Measurements from ENCODE around the gene MUL1. TPM values are rescaled to one million over a fixed set of nuclear protein-coding genes. Genes with fewer than 3 reads are reported as not detected.

Gene MUL1
- total and polyA plus RNA-seq, 2 experiments from 2014 or later: 50.6 to 50.7 TPM

DNA sequence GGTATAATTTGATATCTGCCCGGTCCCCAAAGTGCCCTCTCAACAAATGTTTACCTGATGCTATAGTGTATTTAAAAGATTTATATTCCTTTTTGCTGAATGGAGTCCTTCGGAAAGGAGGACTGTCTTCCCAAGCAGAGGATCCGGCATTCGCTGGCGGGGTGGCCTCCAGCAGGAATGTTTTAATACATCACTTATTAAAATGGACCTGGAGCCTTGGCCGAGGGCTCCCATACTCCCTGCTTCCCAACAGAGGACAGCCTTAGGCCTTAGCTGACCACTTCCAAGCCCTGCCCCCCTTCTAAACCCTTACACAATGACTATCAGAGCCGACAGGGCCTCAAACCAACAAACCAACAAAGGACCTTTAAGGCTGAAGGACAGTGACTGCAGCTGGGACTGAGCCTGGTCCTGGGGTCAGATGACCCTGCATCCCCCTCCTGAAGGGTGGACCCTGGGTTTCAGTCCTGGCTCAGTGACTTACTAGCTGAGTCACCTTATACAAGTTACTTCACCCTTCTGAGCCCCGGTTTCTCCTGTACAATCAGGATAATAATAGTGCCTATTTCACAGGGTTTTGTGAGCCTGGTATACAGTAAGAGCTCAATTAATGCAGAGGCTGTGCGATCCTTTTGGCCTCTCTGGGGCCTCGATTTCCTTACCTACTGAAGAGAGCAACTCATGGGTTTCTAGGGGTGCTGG, 27.6 kb downstream of the MUL1 start:
- H3K9me3 ChIP-seq (ENCODE audit: low read depth): no peaks in the 10 kb centered on the region
- in situ Hi-C loops (cut with MboI): no loop called here
- no peaks in the 10 kb centered on the region for H4K20me1 ChIP-seq (ENCODE audit: insufficient read depth)
- no peak overlapping the region for H3K9ac ChIP-seq
- 89 to 92% methylated on average over 10 of the region's 10 CpGs for WGBS, 2 experiments (ENCODE audit: low coverage in 1 of 2, low lambda C conversion rate in 2 of 2, missing lambda C conversion rate in 2 of 2)
- H3K4me2 ChIP-seq (ENCODE audit: unreplicated experiment): no peak overlapping the region
- H2AFZ ChIP-seq: no peak overlapping the region
- DNase-seq: peak; percentile 28
- no peak overlapping the region for H3K4me3 ChIP-seq
- no peaks in the 10 kb centered on the region for H3K36me3 ChIP-seq (ENCODE audit: low read depth)
- peaks cover 42% of the 10 kb centered on the region for H3K4me1 ChIP-seq (ENCODE audit: insufficient read depth)
- H3K79me2 ChIP-seq (ENCODE audit: insufficient read depth): peaks cover 27% of the 10 kb centered on the region
- no peaks in the 10 kb centered on the region for H3K27me3 ChIP-seq (replicated peaks; ENCODE audit: insufficient read depth)
- peaks cover 24% of the 10 kb centered on the region for H3F3A ChIP-seq (ENCODE audit: insufficient read depth)
- H3K27ac ChIP-seq: no peak overlapping the region
- H3K9me2 ChIP-seq (ENCODE audit: insufficient read depth): no peaks in the 10 kb centered on the region
- no peak for TF ChIP-seq EZH2 (IDR thresholded peaks at IDR 0.05; ENCODE audit: insufficient read depth, poor library complexity, severe bottlenecking)
- no peak for TF ChIP-seq EZH2phosphoT487 (IDR thresholded peaks at IDR 0.05; ENCODE audit: insufficient read depth, low read depth)

DNA sequence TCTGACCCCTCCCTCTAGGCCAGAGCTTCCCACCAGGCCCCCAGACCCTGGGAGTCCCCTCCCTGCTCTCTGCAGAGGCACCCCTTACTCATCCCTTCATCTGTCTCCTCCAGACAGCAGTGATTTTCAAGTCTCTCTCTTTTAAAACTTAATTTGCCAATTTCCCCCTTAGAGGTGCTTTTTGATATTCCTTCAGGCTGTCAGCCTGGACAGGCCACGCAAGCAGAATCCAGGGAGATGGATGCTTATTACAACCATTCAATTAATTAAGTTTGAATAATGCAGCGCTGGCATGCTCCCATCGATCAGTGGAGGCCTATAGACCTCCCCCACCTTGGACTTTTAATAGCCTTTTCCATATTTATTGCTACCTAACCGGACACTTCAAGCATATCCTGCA, 28.1 kb downstream of the MUL1 start:
- Histone ChIP-seq H3K4me3 (no peak overlapping the region), H3K27ac (no peak overlapping the region), H3K4me2 (ENCODE audit: unreplicated experiment) (no peak overlapping the region), H3K9me3 (ENCODE audit: low read depth) (no peaks in the 10 kb centered on the region), H3F3A (ENCODE audit: insufficient read depth) (peaks cover 26% of the 10 kb centered on the region), H3K4me1 (ENCODE audit: insufficient read depth) (peaks cover 42% of the 10 kb centered on the region), H3K27me3 (replicated peaks; ENCODE audit: insufficient read depth) (no peaks in the 10 kb centered on the region), H3K36me3 (ENCODE audit: low read depth) (no peaks in the 10 kb centered on the region), H2AFZ (no peak overlapping the region), H3K9ac (no peak overlapping the region), H3K79me2 (ENCODE audit: insufficient read depth) (peaks cover 25% of the 10 kb centered on the region), H4K20me1 (ENCODE audit: insufficient read depth) (no peaks in the 10 kb centered on the region), H3K9me2 (ENCODE audit: insufficient read depth) (no peaks in the 10 kb centered on the region)
- in situ Hi-C loops (cut with MboI): no loop called here
- WGBS, 2 experiments (ENCODE audit: low coverage in 1 of 2, low lambda C conversion rate in 2 of 2, missing lambda C conversion rate in 2 of 2): 96 to 97% methylated on average over 4 of the region's 4 CpGs
- no peak for DNase-seq
- no peak for TF ChIP-seq EZH2phosphoT487 (IDR thresholded peaks at IDR 0.05; ENCODE audit: insufficient read depth, low read depth)

DNA sequence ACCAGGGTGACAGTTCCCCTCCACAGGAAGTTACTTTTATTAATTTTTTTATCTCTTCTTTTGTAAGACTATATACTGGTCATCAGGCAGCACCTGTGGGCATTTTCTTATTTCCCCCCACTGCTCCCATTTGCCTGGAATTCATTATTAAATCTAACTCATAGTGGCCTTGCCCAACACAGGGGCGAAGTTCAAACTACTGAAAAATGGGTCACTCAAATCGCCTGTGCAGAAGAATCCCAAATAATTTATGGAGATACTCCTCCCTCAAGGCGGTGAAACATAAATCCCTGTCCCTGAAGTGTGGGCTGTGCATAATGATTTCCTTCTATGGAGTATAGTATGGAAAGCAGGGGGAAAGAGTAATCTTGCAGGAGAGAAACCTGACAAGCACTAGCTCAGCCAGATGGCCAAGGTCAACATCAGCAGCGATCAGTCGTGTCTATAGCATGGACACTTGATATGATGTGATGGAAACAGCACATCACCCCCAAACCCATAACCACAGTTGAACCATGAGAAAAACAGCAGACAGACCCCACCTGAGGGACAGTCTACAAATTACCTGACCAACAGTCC, 29.8 kb downstream of the MUL1 start:
- Histone ChIP-seq H3K36me3 (ENCODE audit: low read depth) (no peaks in the 10 kb centered on the region), H4K20me1 (ENCODE audit: insufficient read depth) (no peaks in the 10 kb centered on the region), H3K9me3 (ENCODE audit: low read depth) (no peaks in the 10 kb centered on the region), H3K9me2 (ENCODE audit: insufficient read depth) (no peaks in the 10 kb centered on the region), H3K4me2 (ENCODE audit: unreplicated experiment) (no peak overlapping the region), H3F3A (ENCODE audit: insufficient read depth) (peaks cover 37% of the 10 kb centered on the region), H2AFZ (no peak overlapping the region), H3K9ac (no peak overlapping the region), H3K4me3 (no peak overlapping the region), H3K79me2 (ENCODE audit: insufficient read depth) (peaks cover 9% of the 10 kb centered on the region; the same call in 1 of the 2 replicates), H3K27me3 (replicated peaks; ENCODE audit: insufficient read depth) (no peaks in the 10 kb centered on the region), H3K4me1 (ENCODE audit: insufficient read depth) (peaks cover 38% of the 10 kb centered on the region), H3K27ac (no peak overlapping the region)
- TF ChIP-seq EZH2 (IDR thresholded peaks at IDR 0.05; ENCODE audit: insufficient read depth, poor library complexity, severe bottlenecking) (no peak), EZH2phosphoT487 (IDR thresholded peaks at IDR 0.05; ENCODE audit: insufficient read depth, low read depth) (no peak)
- WGBS, 2 experiments (ENCODE audit: low coverage in 1 of 2, low lambda C conversion rate in 2 of 2, missing lambda C conversion rate in 2 of 2): 90 to 91% methylated on average over 5 of the region's 5 CpGs
- in situ Hi-C loops (cut with MboI): no loop called here
- no peak for DNase-seq

DNA sequence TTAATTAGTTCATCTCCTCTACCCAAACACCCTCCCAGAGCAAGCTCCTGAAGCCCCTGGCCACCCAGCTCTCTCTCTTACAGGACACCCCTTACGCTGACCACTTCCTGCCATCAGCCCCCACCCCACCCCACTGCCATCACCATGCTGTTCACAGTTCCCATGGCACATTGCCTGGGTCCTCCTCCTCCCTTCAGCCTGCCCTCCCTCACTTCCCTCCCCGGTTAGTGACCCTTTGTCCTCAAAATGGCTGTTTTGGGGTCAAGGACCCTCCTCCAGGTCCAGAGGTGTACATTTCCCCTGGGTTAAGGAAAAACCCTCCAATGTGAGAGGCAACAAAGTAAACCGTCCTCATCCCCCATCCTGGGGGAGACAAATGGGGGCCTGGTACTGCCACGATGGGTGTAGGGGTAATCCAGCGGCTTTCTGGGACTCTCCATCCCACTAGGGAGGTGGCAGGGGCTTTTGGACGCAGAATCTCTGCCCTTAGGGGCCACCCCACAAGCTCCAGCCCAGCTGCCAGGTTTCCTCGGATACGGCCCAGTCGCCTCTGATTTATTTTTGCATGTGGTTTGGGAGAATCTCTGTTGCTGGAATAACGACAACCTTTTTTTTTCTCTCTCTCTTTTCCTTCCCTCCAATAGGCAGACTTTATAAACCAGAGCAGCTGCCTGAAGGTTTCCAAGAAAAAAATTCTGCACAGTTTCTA, 30.4 kb downstream of the MUL1 start:
- Histone ChIP-seq H3K9ac (no peak overlapping the region), H2AFZ (no peak overlapping the region), H3K27me3 (replicated peaks; ENCODE audit: insufficient read depth) (no peaks in the 10 kb centered on the region), H3K9me3 (ENCODE audit: low read depth) (no peaks in the 10 kb centered on the region), H3K9me2 (ENCODE audit: insufficient read depth) (no peaks in the 10 kb centered on the region), H3K36me3 (ENCODE audit: low read depth) (no peaks in the 10 kb centered on the region), H3K4me1 (ENCODE audit: insufficient read depth) (peaks cover 32% of the 10 kb centered on the region), H4K20me1 (ENCODE audit: insufficient read depth) (no peaks in the 10 kb centered on the region), H3K27ac (no peak overlapping the region), H3K4me2 (ENCODE audit: unreplicated experiment) (no peak overlapping the region), H3K4me3 (no peak overlapping the region), H3K79me2 (ENCODE audit: insufficient read depth) (peaks cover 4% of the 10 kb centered on the region; the same call in 1 of the 2 replicates), H3F3A (ENCODE audit: insufficient read depth) (peaks cover 34% of the 10 kb centered on the region)
- WGBS, 2 experiments (ENCODE audit: low coverage in 1 of 2, low lambda C conversion rate in 2 of 2, missing lambda C conversion rate in 2 of 2): 44 to 47% methylated on average over 10 of the region's 10 CpGs
- in situ Hi-C loops (cut with MboI): no loop called here
- TF ChIP-seq EZH2 (IDR thresholded peaks at IDR 0.05; ENCODE audit: insufficient read depth, poor library complexity, severe bottlenecking) (no peak), EZH2phosphoT487 (IDR thresholded peaks at IDR 0.05; ENCODE audit: insufficient read depth, low read depth) (no peak)
- peak; percentile 22 for DNase-seq

Data from GM23248 (cell line).